GM21515 (cell line): ENCODE measurements around the gene MAML3.

Source experiments
- ATAC-seq: cut with Tn5 transposase; IDR thresholded peaks from one replicate; pipeline ENCODE4 v1.9.1; 2021; ENCODE audit not compliant: unreplicated experiment

Gene MAML3

DNA sequence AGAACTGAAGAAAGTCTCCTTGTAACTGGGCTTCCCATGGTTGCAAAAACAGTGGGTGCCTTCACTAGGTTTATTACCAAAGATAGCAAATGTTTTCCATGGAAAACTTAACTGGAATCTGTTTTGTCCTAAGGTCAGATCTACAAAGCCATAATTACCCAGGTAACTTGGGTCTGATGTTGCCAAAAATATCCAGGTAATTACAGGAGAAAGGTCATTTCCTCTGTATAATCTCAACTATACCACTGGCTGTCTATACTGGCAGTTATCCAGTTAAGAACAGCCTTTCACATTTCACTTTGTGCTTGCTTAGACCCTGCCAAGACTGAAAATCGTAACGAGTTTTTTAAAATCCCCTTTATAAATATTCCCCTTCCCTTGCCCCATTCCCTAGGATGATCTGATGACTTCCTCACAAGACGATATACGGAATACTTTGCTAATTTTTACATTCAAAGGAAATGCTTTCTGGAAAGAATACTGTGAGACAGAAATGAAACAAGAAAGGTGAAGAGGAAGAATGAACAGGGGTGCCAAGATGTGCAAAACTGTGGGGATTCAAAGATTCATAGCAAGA lies 105.5 kb downstream of the MAML3 start:
- ATAC-seq = no peak

DNA sequence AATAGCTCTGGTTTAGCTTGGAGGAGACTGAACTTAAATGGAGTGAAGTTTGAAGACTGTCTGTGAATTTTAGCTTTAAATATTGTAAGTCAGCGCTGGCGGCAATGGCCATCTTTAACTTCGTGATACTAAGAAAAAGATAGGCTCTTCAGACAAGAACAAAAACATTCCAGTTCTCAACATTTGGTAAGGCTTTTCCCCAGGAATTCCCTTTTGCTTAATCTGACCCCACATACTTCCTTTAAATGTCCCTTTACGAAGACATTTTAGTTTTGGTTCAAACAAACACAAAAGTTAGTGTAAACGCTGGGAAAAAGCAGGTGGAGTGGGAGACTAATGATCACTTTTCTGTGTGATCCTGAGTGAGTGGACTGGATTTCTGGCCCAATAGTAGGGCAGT lies 106.2 kb downstream of the MAML3 start:
- no peak for ATAC-seq

DNA sequence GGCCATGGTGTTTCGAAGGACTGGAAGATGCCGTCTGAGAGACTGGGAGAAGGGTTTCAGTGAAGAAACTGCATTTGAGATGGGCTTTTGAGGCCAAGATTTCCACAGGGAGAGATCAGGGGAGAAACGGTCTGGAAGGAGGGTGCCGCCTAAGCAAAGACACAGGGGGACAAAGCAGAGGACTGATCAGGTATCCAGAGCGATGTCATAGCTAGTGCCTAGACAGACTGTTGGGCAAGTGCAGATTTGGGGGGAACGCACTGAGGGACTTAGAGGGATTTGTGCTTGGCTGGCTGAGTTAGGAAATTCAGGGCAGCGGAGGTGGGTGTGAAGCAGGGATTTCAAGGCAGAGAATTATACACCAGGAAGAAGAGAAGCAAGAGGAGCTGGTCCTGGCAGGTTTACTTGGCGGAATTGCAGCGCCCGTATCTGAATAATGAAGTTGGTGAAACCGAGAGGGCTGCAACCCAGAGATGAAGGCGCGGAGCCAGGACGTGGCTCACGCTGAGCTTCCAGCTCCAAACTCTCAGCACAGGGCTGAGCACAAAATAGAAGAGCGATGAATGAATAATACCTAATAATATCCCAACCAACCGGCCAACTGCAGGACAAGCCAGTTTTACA lies 106.9 kb downstream of the MAML3 start:
- no peak for ATAC-seq

DNA sequence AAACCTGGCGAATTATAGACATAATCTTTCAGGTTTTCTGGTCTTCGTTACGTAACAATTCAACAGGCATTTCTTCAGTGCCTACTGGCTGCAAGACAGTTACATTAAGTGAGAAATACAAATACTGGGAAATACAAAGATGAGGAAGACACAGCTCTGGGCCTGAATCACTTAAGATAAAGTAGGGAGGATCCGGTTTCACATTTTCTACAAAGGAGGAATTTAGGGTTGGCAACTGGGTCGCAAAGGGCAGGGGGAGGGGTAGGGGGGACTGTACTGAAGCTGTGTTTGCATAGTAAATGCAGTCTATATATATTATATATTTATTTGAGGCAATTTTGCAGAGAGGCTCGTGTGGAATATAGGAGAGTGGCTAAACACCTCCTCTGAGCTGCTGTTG lies 107.4 kb downstream of the MAML3 start:
- ATAC-seq = no peak

DNA sequence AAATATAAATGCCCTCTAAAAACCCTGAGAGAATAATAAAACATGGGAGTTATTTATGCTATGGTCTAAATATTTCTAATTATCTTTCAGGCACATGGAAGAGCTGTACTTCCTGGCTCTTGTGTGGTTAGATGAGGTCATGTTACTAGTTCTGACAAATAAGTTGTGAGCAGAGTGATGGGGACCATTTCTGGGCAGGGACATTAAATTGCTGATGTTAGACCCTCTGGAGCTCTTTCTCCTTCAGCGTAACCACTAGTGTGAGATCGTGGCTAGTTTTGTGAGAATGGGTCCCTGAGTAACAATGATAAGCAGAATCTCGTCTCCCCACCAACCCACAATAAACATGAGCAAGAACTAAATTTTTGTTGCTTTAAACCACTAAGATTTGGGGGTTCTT lies 108.0 kb downstream of the MAML3 start:
- ATAC-seq = no peak

DNA sequence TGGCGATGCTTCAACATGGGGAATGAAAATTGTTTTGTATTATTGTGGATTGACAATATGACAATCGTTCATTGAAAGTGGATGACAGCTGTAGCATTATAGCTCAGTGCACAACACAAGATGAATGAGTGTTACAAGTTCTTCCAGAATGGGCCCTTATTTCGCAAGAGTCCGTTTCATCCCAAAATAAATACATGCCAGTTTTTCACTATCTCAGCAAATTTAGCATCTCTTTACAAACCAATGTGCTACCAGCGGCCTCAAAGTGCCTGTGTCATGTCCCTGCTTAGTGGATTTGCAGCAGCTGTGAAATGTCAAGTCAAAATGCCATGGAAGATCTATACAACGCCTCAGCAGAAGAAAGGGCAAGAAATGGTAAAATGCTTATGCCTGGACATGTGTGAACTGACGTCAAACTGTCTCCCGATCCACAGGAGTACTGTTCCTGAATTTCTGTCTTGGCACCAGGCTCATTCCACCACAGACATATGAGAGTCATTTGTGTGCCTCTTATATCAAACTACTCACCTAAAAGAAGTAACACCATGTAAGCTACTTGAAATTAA lies 109.6 kb downstream of the MAML3 start:
- no peak for ATAC-seq

DNA sequence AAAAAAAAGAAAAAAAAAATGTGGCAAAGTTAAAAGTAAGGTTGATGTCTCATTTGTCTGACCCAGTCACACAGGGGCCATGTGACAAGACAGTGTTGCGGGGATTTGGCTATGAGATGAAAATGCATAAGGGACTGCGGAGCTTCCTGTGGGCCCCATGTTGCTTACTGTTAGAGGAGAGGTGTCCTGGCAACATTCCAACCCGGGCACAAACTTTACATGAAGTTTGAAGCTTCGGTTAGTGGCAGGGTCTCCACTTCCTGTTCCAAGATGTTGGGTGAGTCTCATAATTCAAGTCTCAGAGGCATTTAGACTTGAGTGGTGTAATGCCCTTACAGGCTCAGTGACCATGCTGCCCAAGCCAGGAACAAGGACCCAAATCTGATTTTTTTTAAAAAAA lies 111.3 kb downstream of the MAML3 start:
- ATAC-seq = no peak

DNA sequence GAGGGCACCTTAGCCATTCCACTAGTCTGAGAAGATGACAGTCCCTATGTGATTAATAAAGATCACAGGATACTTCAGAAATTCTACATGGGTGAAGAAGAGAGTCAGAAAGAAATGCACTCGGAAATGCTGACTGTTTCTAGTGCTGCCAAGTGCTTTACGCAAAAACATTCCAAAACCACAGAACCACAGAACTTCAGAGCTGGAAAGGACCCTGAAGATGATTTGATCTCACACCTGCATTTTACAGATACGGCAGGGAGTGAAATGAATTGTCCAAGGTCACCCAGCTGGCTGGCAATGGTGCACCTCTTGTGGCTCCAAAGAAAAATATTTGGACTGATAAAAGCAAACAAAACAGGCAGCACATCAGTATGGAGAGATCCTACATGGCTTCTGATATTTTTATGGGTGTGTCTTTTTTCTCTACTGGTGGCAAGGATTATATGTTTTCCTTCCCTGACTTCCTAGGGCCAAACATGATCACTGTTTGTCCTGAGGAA lies 115.9 kb downstream of the MAML3 start:
- ATAC-seq = no peak

DNA sequence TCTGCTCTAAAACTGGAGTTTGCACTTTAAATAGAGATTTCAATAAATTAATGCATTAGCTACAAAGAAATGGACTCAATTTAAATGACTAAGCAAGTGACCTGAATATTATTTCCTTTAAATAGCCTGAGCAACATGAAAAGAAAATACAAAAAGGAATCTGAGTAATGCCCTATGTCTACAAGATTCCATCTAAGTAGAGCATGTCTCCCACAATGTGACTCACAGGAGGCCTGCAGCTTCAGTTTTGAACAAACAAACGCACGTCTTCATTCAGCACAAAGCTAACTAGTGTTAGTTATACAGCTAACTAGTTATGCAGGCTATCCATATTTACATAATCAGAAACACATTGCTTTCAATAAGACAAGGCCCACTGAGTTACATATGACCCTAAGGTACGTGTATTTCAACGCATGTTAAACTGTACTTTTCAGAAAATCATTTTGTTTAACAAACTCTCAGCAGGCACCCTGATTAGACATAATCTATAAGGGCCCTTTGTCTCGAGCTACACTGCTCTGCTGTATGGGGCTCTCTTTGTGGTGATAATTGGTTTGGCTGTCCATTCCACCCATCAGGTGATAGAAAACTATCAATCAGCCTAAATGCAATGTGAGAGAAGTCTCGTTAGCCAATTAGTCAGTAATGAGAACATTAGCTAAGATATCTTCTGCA lies 116.5 kb downstream of the MAML3 start:
- no peak for ATAC-seq

DNA sequence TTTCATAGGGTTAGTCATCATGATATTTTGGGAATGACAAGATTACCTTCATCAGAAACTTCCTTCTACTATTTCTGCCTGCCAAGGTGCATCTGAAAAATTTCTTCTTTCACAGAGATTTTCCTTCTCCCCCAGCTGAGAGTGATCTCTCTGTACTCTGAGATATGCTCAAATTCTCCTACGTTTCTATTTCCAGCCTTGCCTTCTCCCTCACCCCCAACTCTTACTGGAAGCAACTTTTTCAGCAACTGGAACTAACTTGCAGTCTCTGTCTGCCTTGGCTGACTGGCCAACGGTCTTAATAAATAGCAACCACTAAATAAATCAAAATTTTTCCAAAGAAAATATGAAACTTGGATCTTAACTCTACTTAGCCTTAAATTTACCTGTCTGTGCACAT lies 122.3 kb downstream of the MAML3 start:
- ATAC-seq = no peak

DNA sequence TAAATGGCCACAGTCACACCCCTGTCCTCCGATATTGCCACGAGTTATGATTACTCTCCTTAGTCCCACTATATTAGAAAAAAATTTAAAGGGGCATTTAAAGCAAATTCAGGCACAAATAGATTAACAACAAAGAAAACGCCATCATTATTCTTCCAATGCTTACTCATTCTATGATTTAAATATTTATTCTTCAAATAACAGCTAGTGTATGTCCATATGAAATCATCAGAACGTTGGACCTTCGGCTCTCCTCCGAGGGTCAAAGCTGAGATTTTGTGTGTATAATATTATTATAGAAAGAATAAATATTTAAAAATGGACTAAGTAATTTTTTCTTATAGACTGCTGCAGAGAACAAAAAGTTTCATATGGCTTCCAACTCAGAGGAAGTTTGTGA lies 122.9 kb downstream of the MAML3 start:
- no peak for ATAC-seq

DNA sequence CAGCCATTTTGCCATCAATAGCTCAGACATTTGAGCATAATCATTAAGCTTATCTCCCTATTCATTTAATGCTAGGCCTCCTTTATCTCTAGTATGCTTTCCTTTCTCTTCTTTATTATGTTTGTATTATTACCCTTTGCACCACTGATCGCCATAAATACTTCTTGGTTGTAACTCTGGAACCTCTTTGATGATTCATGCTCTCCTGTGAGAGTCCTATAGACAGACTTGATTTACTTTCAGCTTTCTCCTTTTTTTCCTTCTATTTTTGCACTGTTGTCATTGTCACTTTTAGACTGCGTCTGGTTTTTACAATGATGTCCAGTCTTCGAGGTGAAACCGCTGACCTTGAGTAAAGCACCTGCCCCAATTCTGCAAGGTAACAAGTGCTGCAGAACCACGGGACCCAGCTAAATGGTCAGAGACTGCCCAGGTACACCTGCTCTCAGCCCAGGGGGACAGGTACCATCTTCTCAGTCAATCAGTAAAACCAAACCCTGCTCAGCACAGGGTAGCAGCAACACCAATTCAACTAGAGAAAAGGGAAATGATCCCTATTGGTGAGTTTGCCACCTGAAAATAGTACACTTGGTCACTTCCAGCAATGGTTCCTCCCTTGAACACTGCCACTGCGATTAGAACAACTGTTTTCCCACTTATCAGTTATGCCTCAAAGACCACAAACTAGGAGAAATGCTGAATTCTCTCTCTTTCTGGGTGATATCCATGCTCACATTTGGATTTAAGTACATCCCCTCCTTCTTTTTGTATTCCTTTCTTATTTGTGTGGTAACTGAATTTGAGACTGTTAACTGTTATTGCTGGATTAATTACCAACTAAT lies 125.1 kb downstream of the MAML3 start:
- ATAC-seq = no peak

DNA sequence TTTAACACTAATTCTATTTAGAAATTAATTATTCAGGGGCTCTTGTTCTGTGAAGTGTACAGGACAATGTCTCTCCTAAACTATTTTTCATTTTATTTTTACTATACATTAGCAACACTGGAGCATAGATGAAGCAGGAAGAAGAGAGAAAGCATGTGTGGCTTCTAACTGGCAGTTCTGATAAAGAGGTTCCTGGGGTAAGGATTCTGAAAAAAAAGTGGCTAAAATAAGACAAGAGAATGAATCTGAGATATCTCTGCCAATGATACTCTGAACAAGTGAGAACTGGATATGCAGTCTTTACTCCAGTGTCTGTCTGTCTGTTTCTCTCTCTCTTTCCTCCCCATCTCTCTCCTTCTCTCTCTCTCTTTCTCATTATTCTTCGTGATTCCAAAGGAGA lies 125.9 kb downstream of the MAML3 start:
- ATAC-seq = no peak

DNA sequence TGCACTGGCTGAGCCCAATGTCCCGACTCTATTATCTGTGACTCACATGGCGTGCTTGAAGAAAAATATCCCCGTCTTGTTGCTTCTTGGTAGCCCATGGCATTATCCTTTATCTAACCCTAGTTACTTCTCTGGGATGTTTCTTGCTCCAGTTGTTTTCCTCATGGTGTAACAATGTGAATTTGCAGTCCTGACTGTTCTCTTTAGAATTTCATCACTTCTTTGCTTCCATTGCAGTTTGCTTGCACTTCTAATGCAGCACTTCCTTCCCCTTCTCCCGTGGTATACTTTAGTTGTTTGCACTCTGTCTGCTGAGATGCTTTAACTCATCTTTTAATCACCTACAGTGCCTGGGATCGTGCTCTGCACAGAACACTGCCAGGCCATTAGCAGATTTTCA lies 126.9 kb downstream of the MAML3 start:
- no peak for ATAC-seq

DNA sequence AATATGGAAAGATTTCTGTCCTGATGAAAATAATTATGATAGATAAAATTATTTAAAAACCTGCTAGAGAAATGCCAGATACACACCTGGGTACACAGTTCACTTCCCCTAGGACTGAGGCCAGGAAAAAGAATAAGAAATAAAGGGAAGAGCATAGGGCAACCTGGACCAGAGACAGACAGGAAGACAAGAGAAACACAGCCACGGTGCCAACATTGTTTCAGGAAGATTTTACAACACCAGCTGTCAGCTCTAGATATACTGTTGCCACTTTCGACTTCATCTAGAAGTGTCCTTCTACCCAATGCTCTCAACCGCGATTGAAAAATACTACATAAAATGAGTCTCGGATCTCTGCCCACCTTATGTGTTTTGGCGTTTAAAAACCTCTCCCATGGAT lies 128.5 kb downstream of the MAML3 start:
- ATAC-seq = no peak

DNA sequence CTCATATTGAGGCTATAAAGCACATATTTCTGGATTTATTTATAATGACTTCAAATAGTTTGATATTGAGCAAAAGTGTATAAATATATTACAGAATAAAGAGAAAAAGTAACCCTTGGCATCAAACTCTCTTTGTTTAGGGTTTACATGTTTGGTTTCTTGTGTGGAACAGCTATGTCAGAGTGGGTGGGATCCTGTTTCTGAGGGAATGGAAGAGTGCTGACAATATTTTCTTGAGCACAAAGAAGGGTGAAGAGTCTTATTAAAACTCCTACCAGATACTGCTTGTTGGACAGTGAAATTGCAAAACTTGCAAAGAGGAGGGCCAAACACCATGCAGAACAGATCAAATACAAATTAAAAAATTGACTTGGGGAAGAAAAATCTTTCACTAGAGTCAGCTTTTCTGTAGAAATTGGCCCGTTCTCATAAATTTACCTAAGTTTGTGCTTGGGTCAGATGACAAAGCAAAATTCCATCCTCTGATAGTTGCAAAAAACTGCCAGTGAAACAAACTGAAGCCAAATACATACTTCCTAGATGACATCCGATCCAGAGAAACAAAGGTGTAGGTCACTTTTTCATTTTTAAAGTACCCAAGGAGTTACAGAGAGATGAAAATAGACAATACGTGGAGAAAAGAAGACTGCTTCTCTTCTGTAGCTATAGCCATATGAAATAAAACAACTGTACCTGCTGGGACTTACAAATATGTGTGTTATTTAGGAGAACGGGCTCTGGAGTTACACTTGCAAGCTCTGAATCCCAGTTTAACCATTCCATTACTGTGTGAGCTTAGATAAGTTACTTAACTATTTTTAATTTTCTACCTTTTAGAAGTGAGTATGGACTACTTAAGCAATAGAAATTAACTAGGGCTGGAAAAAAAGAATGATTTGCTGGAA lies 133.3 kb downstream of the MAML3 start:
- no peak for ATAC-seq

DNA sequence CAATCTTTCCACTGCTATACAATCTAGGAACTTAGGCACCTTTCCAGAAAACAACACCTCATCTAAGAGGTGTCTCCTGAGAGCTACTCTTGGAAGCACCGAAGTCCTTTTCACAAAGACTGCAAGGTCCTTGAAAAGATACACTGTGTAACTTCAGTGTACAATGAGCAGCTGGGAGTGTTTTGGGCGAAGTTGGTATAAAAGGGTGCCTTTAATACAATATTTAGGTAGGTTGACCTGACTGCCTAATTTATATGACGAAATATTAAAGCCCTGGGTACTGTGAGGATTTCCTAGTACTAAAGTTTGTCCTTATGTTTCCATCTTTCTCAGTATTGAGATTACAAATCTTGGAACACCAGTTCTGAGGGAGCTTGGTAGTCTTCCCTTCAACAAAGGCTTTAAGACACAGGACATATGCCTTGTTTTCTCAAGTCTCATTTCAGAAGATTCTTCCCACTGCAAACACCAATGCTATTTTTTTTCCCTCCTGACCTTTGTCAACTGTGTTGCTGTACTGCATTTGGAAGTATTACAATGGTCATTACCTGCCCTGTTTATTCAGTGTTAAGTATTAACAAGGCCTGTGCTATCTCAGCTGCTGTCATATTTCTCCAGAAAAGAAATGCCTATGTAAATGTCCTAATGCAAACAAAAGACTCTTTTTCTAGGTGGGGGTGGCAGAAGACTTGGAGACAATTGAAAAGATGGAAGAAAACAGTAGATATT lies 134.2 kb downstream of the MAML3 start:
- ATAC-seq = no peak

DNA sequence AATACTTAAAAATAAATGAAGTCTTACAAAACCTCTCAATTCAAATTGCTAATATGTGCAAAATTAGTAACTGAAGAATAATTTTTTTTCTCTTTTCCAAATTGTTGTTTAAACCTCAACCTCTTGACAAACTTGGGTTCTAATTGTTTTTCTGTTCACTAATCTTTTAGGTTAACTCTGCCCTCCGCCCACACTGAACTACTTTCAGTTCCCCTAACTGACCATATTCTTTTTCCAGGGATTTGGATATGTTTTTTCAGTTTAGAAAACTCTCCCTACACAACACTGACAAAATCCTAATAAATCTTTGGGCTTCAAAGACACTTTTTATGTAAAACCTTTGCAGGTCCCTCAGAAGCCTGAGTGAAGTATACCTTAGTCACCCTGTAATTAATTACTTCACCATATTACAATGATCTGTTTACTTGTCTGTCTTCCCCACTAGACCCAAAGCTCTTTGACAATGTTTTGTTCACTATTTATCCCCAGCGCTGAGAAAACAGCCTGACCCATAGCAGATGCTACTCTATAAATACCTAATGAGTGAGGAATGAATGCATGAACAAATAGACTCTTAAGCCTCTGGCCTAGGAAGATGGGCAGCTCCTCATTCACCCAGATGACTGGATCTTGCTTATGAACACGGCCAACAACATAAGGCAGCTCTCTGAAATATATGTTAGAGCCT lies 134.9 kb downstream of the MAML3 start:
- ATAC-seq = no peak

DNA sequence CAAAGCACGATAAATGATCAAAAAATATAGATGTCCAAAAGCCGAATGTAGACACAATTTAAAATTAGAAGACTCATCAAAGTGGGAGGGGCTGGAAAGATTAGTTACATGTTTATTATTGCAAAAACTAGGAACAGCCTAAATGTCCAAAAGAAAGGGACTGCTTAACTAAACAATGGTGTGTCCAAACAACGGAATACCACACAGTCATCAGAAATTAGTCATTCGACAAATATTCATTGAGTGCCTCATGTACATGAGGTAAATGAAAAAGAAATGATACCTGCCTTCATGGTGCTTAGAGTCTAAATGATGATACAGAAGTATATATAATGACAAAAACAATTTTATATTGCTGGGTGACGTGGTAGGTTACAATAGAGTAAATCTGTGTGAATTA lies 139.7 kb downstream of the MAML3 start:
- no peak for ATAC-seq
